C4-2B (cell line): ENCODE results near the gene HSF2BP.

ENCODE experiments used
- ZFX ChIP-seq: fragments of 450-650 bp; IDR thresholded peaks from 2 replicates; pipeline ENCODE4 v1.6.1; 2017
- TF ChIP-seq, protein P1 (sequence below): fragments of 450-650 bp; conservative IDR thresholded peaks from 2 replicates; pipeline ENCODE4 v1.5.1; 2017; ENCODE audit warnings: mild to moderate bottlenecking

- TF ChIP-seq, protein P1, sequence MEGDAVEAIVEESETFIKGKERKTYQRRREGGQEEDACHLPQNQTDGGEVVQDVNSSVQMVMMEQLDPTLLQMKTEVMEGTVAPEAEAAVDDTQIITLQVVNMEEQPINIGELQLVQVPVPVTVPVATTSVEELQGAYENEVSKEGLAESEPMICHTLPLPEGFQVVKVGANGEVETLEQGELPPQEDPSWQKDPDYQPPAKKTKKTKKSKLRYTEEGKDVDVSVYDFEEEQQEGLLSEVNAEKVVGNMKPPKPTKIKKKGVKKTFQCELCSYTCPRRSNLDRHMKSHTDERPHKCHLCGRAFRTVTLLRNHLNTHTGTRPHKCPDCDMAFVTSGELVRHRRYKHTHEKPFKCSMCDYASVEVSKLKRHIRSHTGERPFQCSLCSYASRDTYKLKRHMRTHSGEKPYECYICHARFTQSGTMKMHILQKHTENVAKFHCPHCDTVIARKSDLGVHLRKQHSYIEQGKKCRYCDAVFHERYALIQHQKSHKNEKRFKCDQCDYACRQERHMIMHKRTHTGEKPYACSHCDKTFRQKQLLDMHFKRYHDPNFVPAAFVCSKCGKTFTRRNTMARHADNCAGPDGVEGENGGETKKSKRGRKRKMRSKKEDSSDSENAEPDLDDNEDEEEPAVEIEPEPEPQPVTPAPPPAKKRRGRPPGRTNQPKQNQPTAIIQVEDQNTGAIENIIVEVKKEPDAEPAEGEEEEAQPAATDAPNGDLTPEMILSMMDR = no peak
- TF ChIP-seq ZFX = no peak
Measured at GRCh38 chr21:43609501-43610340, 49.6 kb downstream of the HSF2BP start.
